Hepatocyte (in vitro differentiated cells): ENCODE measurements around the gene OLIG1.

ENCODE experiments used
- EZH2 ChIP-seq: fragments of 200-600 bp; sonication (generic); IDR thresholded peaks from 2 replicates; pipeline ENCODE4 v1.6.1; 2016; ENCODE audit warnings: antibody characterized with exemption, mild to moderate bottlenecking, borderline replicate concordance
- TF ChIP-seq, protein P1 (sequence below): fragments of 200-600 bp; sonication (generic); IDR thresholded peaks from 2 replicates; pipeline ENCODE4 v1.5.1; 2016; ENCODE audit warnings: antibody characterized with exemption, mild to moderate bottlenecking; ENCODE audit not compliant: poor library complexity

- no peak for TF ChIP-seq EZH2
- TF ChIP-seq, protein P1, sequence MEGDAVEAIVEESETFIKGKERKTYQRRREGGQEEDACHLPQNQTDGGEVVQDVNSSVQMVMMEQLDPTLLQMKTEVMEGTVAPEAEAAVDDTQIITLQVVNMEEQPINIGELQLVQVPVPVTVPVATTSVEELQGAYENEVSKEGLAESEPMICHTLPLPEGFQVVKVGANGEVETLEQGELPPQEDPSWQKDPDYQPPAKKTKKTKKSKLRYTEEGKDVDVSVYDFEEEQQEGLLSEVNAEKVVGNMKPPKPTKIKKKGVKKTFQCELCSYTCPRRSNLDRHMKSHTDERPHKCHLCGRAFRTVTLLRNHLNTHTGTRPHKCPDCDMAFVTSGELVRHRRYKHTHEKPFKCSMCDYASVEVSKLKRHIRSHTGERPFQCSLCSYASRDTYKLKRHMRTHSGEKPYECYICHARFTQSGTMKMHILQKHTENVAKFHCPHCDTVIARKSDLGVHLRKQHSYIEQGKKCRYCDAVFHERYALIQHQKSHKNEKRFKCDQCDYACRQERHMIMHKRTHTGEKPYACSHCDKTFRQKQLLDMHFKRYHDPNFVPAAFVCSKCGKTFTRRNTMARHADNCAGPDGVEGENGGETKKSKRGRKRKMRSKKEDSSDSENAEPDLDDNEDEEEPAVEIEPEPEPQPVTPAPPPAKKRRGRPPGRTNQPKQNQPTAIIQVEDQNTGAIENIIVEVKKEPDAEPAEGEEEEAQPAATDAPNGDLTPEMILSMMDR: no peak
These were observed 43.2 kb downstream of the OLIG1 start for GRCh38 chr21:33113131-33113530.
